GM12878 (cell line): ENCODE results near the gene LAMA2.

Experiments used
- BACH1 ChIP-seq: fragments of 450-650 bp; IDR thresholded peaks from 2 replicates; pipeline ENCODE4 v1.6.1; 2017; ENCODE audit warnings: mild to moderate bottlenecking, borderline replicate concordance
- CEBPB ChIP-seq, 2 experiments: fragments of 150-350 bp in 1 of 2; IDR thresholded peaks; 2 replicates each; pipeline ENCODE4 v1.6.1; 2012 to 2014; ENCODE audit warnings: low read depth in 2 of 2, low read length in 2 of 2, borderline replicate concordance in 1 of 2, inconsistent platforms in 1 of 2
- EZH2 ChIP-seq: IDR thresholded peaks from 2 replicates; pipeline ENCODE4 v1.6.1; 2012; ENCODE audit warnings: low read depth, mild to moderate bottlenecking, control low read depth, inconsistent platforms, low read length, borderline replicate concordance; ENCODE audit not compliant: control insufficient read depth
- GABPA ChIP-seq: IDR thresholded peaks from 2 replicates; pipeline ENCODE4 v1.6.1; 2014; ENCODE audit warnings: antibody characterized with exemption, low read depth, mild to moderate bottlenecking, inconsistent platforms
- HDAC2 ChIP-seq: fragments of 200-600 bp; sonication (generic); IDR thresholded peaks from 2 replicates; pipeline ENCODE4 v1.6.1; 2017
- POLR2AphosphoS2 ChIP-seq: IDR thresholded peaks from 2 replicates; pipeline ENCODE4 v1.6.1; 2011; ENCODE audit warnings: low read depth, mild to moderate bottlenecking, low read length, improper control_type of control experiment, moderate library complexity
- SUPT20H ChIP-seq: IDR thresholded peaks from 2 replicates; pipeline ENCODE4 v1.6.1; 2011; ENCODE audit warnings: low read depth, mild to moderate bottlenecking, low read length, moderate library complexity, borderline replicate concordance; ENCODE audit not compliant: control insufficient read depth
- TF ChIP-seq, protein P1 (sequence below): IDR thresholded peaks from 2 replicates; pipeline ENCODE4 v1.6.1; 2011; ENCODE audit warnings: low read depth, low read length, improper control_type of control experiment, borderline replicate concordance
- TF ChIP-seq, protein P2 (sequence below): IDR thresholded peaks from 2 replicates; pipeline ENCODE4 v1.6.1; 2012; ENCODE audit warnings: low read depth, low read length, improper control_type of control experiment
- TF ChIP-seq, protein P3 (sequence below), 3 experiments: IDR thresholded peaks in 2 of 3; conservative IDR thresholded peaks in 1 of 3; 2 replicates each; pipeline ENCODE4 v1.5.1; 2011; ENCODE audit warnings: low read depth in 3 of 3, low read length in 3 of 3, mild to moderate bottlenecking in 3 of 3, control low read depth in 2 of 3, moderate library complexity in 2 of 3, inconsistent platforms in 1 of 3, mixed read lengths in 1 of 3; ENCODE audit not compliant: control insufficient read depth in 2 of 3, insufficient read depth in 1 of 3; ENCODE audit errors: extremely low read depth in 1 of 3

DNA sequence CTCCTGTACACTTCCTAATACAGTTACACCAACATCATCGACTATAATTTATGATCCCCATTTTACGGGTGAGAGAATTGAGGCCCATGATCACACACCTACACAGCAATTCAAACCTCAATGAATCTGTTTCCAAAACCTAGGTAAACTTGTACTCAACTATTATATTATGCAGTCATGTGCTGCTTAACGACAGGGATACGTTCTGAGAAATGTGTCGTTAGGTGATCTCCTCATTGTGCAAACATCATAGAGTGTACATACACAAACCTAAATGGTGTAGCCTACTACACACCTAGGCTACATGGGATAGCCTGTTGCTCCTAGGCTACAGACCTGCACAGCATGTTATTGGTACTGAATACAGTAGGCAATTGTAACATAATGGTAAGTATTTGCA, 441.4 kb downstream of the LAMA2 start:
- TF ChIP-seq, protein P1, sequence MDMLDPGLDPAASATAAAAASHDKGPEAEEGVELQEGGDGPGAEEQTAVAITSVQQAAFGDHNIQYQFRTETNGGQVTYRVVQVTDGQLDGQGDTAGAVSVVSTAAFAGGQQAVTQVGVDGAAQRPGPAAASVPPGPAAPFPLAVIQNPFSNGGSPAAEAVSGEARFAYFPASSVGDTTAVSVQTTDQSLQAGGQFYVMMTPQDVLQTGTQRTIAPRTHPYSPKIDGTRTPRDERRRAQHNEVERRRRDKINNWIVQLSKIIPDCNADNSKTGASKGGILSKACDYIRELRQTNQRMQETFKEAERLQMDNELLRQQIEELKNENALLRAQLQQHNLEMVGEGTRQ: no peak
- TF ChIP-seq, protein P2, sequence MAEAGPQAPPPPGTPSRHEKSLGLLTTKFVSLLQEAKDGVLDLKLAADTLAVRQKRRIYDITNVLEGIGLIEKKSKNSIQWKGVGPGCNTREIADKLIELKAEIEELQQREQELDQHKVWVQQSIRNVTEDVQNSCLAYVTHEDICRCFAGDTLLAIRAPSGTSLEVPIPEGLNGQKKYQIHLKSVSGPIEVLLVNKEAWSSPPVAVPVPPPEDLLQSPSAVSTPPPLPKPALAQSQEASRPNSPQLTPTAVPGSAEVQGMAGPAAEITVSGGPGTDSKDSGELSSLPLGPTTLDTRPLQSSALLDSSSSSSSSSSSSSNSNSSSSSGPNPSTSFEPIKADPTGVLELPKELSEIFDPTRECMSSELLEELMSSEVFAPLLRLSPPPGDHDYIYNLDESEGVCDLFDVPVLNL: no peak
- TF ChIP-seq, protein P3, sequence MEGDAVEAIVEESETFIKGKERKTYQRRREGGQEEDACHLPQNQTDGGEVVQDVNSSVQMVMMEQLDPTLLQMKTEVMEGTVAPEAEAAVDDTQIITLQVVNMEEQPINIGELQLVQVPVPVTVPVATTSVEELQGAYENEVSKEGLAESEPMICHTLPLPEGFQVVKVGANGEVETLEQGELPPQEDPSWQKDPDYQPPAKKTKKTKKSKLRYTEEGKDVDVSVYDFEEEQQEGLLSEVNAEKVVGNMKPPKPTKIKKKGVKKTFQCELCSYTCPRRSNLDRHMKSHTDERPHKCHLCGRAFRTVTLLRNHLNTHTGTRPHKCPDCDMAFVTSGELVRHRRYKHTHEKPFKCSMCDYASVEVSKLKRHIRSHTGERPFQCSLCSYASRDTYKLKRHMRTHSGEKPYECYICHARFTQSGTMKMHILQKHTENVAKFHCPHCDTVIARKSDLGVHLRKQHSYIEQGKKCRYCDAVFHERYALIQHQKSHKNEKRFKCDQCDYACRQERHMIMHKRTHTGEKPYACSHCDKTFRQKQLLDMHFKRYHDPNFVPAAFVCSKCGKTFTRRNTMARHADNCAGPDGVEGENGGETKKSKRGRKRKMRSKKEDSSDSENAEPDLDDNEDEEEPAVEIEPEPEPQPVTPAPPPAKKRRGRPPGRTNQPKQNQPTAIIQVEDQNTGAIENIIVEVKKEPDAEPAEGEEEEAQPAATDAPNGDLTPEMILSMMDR (IDR thresholded peaks at IDR 0.05 in 2 of 3, conservative IDR thresholded peaks at IDR 0.05 in 1 of 3; ENCODE audit: control insufficient read depth in 2 of 3, extremely low read depth in 1 of 3, insufficient read depth in 1 of 3, low read depth in 3 of 3, low read length in 3 of 3): no peak
- no peak for TF ChIP-seq POLR2AphosphoS2
- TF ChIP-seq BACH1: no peak
- TF ChIP-seq HDAC2: no peak
- no peak for TF ChIP-seq CEBPB (IDR thresholded peaks at IDR 0.05; ENCODE audit: borderline replicate concordance in 1 of 2, low read depth in 2 of 2, low read length in 2 of 2)
- no peak for TF ChIP-seq GABPA
- TF ChIP-seq SUPT20H: no peak
- TF ChIP-seq EZH2: no peak
